Measurements from ENCODE around the gene RGS6.

The RGS6 gene

DNA sequence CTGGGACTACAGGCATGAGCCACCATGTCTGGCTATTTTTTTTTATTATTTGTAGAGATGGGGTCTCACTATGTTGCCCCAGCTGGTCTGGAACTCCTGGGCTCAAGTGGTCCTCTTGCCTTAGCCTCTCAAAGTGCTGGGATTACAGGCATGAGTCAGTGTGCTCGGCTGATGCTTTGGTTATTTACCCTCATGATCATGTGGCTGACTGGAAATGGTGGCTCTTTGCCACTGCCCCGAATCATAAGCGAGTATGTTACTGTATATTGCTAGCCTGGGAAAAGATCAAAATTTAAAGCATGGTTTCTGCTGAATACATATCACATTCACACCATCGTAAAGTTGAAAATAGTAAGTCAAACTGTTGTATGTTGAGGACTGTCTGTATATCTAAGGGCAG, 101.1 kb downstream of the RGS6 start:
- DNase-seq (ENCODE audit: low read depth): no peak
- TF ChIP-seq, protein P1, sequence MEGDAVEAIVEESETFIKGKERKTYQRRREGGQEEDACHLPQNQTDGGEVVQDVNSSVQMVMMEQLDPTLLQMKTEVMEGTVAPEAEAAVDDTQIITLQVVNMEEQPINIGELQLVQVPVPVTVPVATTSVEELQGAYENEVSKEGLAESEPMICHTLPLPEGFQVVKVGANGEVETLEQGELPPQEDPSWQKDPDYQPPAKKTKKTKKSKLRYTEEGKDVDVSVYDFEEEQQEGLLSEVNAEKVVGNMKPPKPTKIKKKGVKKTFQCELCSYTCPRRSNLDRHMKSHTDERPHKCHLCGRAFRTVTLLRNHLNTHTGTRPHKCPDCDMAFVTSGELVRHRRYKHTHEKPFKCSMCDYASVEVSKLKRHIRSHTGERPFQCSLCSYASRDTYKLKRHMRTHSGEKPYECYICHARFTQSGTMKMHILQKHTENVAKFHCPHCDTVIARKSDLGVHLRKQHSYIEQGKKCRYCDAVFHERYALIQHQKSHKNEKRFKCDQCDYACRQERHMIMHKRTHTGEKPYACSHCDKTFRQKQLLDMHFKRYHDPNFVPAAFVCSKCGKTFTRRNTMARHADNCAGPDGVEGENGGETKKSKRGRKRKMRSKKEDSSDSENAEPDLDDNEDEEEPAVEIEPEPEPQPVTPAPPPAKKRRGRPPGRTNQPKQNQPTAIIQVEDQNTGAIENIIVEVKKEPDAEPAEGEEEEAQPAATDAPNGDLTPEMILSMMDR (IDR thresholded peaks at IDR 0.05; ENCODE audit: low read depth, low read length, missing control alignments): no peak
- no peak overlapping the region for H3K4me3 ChIP-seq (ENCODE audit: low read depth, low read length)

DNA sequence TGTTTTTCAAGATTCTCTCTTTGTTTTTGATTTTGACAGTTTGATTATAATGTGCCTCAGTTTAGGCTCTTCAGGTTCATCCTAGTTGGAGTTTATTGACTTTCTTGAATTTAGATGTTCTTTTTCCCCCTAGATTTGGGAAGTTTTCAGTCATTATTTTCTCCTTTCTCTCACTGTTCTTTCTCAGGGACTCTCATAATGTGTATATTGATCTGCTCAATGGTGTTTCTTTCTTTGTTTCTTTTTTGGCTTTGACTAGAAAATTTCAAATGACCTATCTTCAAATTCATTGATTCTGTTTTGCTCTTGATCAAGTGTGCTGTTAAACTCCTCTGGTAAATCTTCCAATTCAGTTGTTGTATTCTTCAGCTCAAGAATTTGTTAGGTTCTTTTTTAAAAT, 108.3 kb downstream of the RGS6 start:
- TF ChIP-seq, protein P1 (IDR thresholded peaks at IDR 0.05; ENCODE audit: low read depth, low read length, missing control alignments): no peak
- DNase-seq (ENCODE audit: low read depth): no peak
- H3K4me3 ChIP-seq (ENCODE audit: low read depth, low read length): no peak overlapping the region

DNA sequence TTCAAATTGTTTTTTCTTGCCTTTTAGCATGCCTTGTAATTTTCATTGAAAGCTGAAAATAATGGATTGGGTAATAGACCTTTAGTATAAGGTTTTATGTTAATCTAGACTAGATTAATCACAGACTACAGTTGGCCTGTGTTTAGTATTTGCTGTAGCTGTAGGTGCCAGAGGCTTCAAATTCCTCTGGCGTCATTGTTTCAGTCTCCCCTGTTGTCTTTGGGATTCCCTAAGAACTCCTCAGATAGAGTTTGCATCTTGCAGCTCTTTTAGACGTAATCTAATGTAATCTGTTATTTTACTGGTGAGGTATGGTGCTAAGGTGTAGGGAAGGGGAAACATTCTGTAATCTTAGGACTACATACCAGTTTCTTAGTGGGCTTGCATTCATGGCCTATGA, 113.0 kb downstream of the RGS6 start:
- TF ChIP-seq, protein P1 (IDR thresholded peaks at IDR 0.05; ENCODE audit: low read depth, low read length, missing control alignments): no peak
- no peak for DNase-seq (ENCODE audit: low read depth)

DNA sequence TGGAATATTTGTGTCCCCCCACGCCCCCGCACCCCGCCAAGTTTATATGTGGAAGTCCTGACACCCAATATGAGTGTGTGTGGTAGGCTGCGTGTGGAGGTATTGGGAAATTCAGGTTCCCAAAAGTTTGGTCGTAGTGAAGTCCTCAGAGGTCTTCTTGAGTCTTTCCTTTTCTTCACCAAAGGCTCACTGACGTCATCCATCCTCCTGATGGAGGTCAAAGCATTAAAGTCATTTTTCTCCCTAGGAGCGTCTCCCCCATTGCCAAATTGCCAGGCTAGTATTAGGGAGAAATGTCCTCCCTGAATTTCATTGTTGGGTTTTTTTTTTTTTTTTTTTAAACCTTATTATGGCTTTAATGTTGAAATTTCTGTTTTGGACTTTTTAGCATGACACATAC, 113.7 kb downstream of the RGS6 start:
- DNase-seq (ENCODE audit: low read depth): no peak
- TF ChIP-seq, protein P1 (IDR thresholded peaks at IDR 0.05; ENCODE audit: low read depth, low read length, missing control alignments): no peak
- H3K4me3 ChIP-seq (ENCODE audit: low read depth, low read length): no peak overlapping the region

More for the DNA sequence above, 113.0 kb downstream of the RGS6 start:
- no peak overlapping the region for H3K4me3 ChIP-seq (ENCODE audit: low read depth, low read length)

DNA sequence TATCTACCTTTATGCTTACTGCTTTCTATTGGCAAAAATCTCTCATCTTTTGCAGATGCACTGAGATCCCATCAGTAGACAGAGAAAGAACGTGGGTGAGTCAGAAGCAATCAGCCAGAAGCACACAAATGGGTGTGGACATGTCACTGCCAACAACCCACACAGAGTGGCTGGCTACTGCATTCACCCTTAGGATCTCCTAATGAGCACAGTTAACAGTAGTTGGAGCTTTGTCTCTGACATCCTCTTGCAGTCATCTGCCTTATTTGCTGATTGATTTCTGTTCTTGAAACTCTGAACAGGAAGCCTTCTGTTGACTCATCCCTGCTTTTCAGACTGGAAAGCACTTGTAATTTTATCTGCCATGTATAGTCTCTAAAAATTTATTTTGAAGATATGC, 117.2 kb downstream of the RGS6 start:
- TF ChIP-seq, protein P1 (IDR thresholded peaks at IDR 0.05; ENCODE audit: low read depth, low read length, missing control alignments): no peak
- no peak overlapping the region for H3K4me3 ChIP-seq (ENCODE audit: low read depth, low read length)
- DNase-seq (ENCODE audit: low read depth): peak; percentile 29

DNA sequence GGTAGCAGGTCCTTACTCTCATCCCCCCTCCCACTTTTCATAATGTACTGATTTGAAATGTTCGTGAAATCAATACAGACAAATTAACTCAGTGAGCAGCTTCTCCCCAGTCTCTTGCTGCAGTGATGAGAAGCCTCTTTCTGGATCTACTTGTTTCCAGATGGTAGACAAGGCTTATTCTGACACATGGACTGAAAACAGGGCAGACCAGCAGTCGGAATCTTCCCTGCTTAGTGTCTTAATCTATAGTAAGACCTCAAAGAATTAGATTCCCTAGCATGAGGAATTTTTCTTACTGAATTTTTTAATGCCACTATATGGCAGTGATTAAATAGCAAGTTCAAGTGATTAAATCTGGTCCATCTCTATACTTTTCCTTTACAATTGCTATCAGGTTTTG, 120.1 kb downstream of the RGS6 start:
- no peak for DNase-seq (ENCODE audit: low read depth)
- TF ChIP-seq, protein P1 (IDR thresholded peaks at IDR 0.05; ENCODE audit: low read depth, low read length, missing control alignments): no peak
- H3K4me3 ChIP-seq (ENCODE audit: low read depth, low read length): no peak overlapping the region

DNA sequence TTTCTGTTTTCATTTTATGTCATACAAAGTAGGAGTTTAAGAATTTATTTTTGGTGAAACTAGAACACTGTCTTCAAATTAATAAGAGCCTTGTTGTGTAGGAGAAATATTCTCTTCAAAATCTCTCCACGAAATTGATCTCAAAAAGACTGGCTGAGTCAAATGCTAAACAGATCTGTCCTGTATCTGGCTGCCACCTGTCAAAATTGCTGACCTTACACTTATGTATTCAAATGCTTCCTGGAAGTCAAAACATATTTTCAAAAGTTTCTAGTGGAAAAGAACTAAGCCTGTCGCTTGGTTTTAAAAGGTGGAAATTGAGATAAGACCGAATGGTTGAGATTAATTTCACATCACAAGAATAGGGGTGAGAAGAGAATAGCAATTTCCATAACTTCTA, 121.4 kb downstream of the RGS6 start:
- no peak overlapping the region for H3K4me3 ChIP-seq (ENCODE audit: low read depth, low read length)
- DNase-seq (ENCODE audit: low read depth): no peak
- TF ChIP-seq, protein P1 (IDR thresholded peaks at IDR 0.05; ENCODE audit: low read depth, low read length, missing control alignments): no peak

Measured in GM12864 (cell line).